Upper lobe of left lung (tissue), 6 donors: ENCODE results near the gene UBAC1. TPM values are rescaled to one million over a fixed set of nuclear protein-coding genes. Genes with fewer than 3 reads are reported as not detected.

Source experiments
- ATAC-seq, 2 donors: fragments of 200-7000 bp; cut with Tn5 transposase; one replicate each; pipeline ENCODE4 v1.9.1; 2022; ENCODE audit warnings: mild to moderate bottlenecking in 2 of 2, moderate library complexity in 2 of 2; ENCODE audit not compliant: low FRiP score in 2 of 2
- DNase-seq, 2 donors: peaks; one replicate each; pipeline ENCODE4 v3.0.0-alpha.2; 2019 to 2020
- H3K27ac ChIP-seq, 4 donors: fragments of 200-600 bp; sonication (generic); one replicate each; pipeline ENCODE4 v1.5.1; 2016 to 2019
- H3K27me3 ChIP-seq, 4 donors: fragments of 200-600 bp; sonication (generic); one replicate each; pipeline ENCODE4 v1.5.1; 2017 to 2019
- H3K36me3 ChIP-seq, 4 donors: fragments of 200-600 bp; sonication (generic); one replicate each; pipeline ENCODE4 v1.5.1; 2016 to 2019
- H3K4me1 ChIP-seq, 4 donors: fragments of 200-600 bp; sonication (generic); one replicate each; pipeline ENCODE4 v1.5.1; 2018 to 2019
- H3K4me3 ChIP-seq, 4 donors: fragments of 200-600 bp; sonication (generic); one replicate each; pipeline ENCODE4 v1.5.1; 2017 to 2019; ENCODE audit warnings: mild to moderate bottlenecking in 2 of 4, moderate library complexity in 1 of 4
- H3K9me3 ChIP-seq, 4 donors: fragments of 200-600 bp; sonication (generic); one replicate each; pipeline ENCODE4 v1.5.1; 2018 to 2019
- EP300 ChIP-seq, 4 donors: sonication (generic); formaldehyde crosslinking; IDR thresholded peaks; one replicate each; pipeline ENCODE4 v1.5.1; 2017; ENCODE audit warnings: antibody characterized with exemption in 4 of 4, control low read depth in 2 of 4
- POLR2A ChIP-seq, 4 donors: fragments of 450-650 bp; IDR thresholded peaks; one replicate each; pipeline ENCODE4 v1.5.1; 2016 to 2017; ENCODE audit warnings: antibody characterized with exemption in 4 of 4, mild to moderate bottlenecking in 2 of 4
- POLR2AphosphoS5 ChIP-seq, 2 donors: sonication (generic); formaldehyde crosslinking; IDR thresholded peaks; one replicate each; pipeline ENCODE4 v1.5.1; 2017; ENCODE audit warnings: antibody characterized with exemption in 2 of 2
- WGBS, 2 donors: methylation state at CpG; one replicate each; pipeline ENCODE4 v1.1.5; 2017 to 2018; 5-methylcytosine and 5-hydroxymethylcytosine counted together
- total RNA-seq, 6 donors: library from RNA; depleted of rRNA in 4 of 6; stranded (reverse); fragments of >200 nt in 4 of 6; gene quantifications; one replicate each; pipeline versions ENCODE4 v1.1.0 to v1.2.1, GENCODE V29; 2016 to 2021
- TF ChIP-seq, protein P1 (sequence below), 6 experiments: fragments of 450-650 bp in 4 of 6; fragments of 200-600 bp in 2 of 6; sonication (generic) in 2 of 6; IDR thresholded peaks; one replicate each; pipeline ENCODE4 v1.5.1; 2016 to 2019; ENCODE audit warnings: antibody characterized with exemption in 6 of 6
- donor health status: DM: no; HTN: no; CAD: no; lungs with moderate emphysema.
- donor health status: DM: no; HTN: yes; CAD: no; lungs with severe emphysema.

Gene UBAC1
- total RNA-seq, 6 donors from 2014 or later: 38.0 to 72.3 (median 49.3) TPM

DNA sequence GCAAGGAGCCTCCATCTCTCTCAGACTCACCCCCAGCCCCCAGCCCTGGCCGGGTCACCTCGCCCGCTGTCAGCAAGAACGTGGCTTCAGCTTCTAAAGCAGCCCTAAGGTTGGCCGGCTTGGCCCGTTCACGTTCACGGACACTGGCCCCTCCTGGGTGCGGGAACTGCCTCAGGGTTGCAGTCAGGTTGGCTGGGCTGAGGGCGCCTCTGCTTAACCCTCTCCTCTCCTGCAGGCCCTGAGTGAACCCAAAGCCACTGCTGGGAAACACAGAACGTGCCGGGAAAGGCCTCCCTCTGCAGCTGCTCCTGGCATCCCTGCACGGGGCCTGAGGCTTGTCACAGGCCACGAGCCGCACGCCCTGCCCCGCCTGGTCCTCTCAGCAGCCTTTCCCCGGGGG is 40.1 kb upstream of the UBAC1 start:
- Histone ChIP-seq H3K4me3 (no peak overlapping the region), H3K9me3 (no peaks in the 10 kb centered on the region), H3K36me3 (no peaks in the 10 kb centered on the region), H3K27ac (no peak overlapping the region), H3K4me1 (peaks cover 25 to 37% (median 29%) of the 10 kb centered on the region in 4 donors), H3K27me3 (no peaks in the 10 kb centered on the region)
- TF ChIP-seq, protein P1, sequence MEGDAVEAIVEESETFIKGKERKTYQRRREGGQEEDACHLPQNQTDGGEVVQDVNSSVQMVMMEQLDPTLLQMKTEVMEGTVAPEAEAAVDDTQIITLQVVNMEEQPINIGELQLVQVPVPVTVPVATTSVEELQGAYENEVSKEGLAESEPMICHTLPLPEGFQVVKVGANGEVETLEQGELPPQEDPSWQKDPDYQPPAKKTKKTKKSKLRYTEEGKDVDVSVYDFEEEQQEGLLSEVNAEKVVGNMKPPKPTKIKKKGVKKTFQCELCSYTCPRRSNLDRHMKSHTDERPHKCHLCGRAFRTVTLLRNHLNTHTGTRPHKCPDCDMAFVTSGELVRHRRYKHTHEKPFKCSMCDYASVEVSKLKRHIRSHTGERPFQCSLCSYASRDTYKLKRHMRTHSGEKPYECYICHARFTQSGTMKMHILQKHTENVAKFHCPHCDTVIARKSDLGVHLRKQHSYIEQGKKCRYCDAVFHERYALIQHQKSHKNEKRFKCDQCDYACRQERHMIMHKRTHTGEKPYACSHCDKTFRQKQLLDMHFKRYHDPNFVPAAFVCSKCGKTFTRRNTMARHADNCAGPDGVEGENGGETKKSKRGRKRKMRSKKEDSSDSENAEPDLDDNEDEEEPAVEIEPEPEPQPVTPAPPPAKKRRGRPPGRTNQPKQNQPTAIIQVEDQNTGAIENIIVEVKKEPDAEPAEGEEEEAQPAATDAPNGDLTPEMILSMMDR (IDR thresholded peaks at IDR 0.05): no peak
- TF ChIP-seq EP300 (IDR thresholded peaks at IDR 0.05): no peak
- no peak for TF ChIP-seq POLR2AphosphoS5 (IDR thresholded peaks at IDR 0.05)
- TF ChIP-seq POLR2A (IDR thresholded peaks at IDR 0.05): no peak
- WGBS, 2 donors: 76 to 87% methylated on average over 8 to 18 of the region's 18 CpGs
- ATAC-seq (no peak), DNase-seq (peak in 1 of 2 donors; percentile 75)

GRCh38 chr9:135998410-135999071 is 37.4 kb upstream of the UBAC1 start:
- Histone ChIP-seq H3K27ac (peak overlapping the region in 1 of 4 donors; percentile 53), H3K27me3 (no peaks in the 10 kb centered on the region), H3K36me3 (no peaks in the 10 kb centered on the region), H3K9me3 (no peaks in the 10 kb centered on the region), H3K4me1 (peaks cover 23 to 42% (median 34%) of the 10 kb centered on the region in 4 donors), H3K4me3 (no peak overlapping the region)
- ATAC-seq (no peak), DNase-seq (peak in 1 of 2 donors; percentile 58)
- 87% methylated on average over 6 to 16 of the region's 16 CpGs for WGBS, 2 donors
- TF ChIP-seq EP300 (IDR thresholded peaks at IDR 0.05) (no peak), POLR2AphosphoS5 (IDR thresholded peaks at IDR 0.05) (no peak), POLR2A (IDR thresholded peaks at IDR 0.05) (no peak)
- TF ChIP-seq, protein P1 (IDR thresholded peaks at IDR 0.05): no peak

DNA sequence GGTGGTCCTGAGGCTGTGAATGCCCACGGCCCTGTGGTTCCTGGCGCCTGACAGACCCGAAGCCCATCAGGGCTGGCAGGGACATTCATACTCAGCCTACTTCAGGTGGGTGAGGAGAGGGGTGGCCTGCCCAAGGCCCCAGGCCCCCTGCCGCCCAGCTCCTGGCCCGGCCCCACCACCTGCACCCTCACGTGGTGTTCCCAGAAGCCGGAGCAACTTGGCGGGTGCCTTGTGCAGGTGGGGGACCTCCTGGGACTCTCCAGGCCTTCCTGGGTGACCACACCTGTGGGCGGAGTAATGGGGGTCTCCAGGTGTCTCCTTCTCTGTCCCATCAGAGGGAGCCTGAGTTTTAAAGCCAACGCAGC is 36.8 kb upstream of the UBAC1 start:
- TF ChIP-seq, protein P1 (IDR thresholded peaks at IDR 0.05): no peak
- no peak for TF ChIP-seq POLR2A (IDR thresholded peaks at IDR 0.05)
- TF ChIP-seq EP300 (IDR thresholded peaks at IDR 0.05): no peak
- TF ChIP-seq POLR2AphosphoS5 (IDR thresholded peaks at IDR 0.05): no peak
- peak overlapping the region in 2 of 4 donors; percentile 35 to 53 for H3K27ac ChIP-seq
- peak in 1 of 2 donors; percentile 53 for DNase-seq
- ATAC-seq: no peak
- no peaks in the 10 kb centered on the region for H3K9me3 ChIP-seq
- no peaks in the 10 kb centered on the region for H3K36me3 ChIP-seq
- no peak overlapping the region for H3K4me3 ChIP-seq
- H3K27me3 ChIP-seq: no peaks in the 10 kb centered on the region
- WGBS, 2 donors: 79 to 82% methylated on average over 2 to 10 of the region's 10 CpGs
- H3K4me1 ChIP-seq: peaks cover 23 to 42% (median 34%) of the 10 kb centered on the region in 4 donors

- DNase-seq: peak in 1 of 2 donors; percentile 62
- no peak overlapping the region for H3K4me3 ChIP-seq
Observed at GRCh38 chr9:135997090-135998015, 36.2 kb upstream of the UBAC1 start.

More at GRCh38 chr9:135997090-135998015, 36.2 kb upstream of the UBAC1 start:
- no peaks in the 10 kb centered on the region for H3K9me3 ChIP-seq
- peak overlapping the region in 2 of 4 donors; percentile 35 to 53 for H3K27ac ChIP-seq
- no peaks in the 10 kb centered on the region for H3K36me3 ChIP-seq
- ATAC-seq: no peak
- no peaks in the 10 kb centered on the region for H3K27me3 ChIP-seq
- no peak for TF ChIP-seq POLR2A (IDR thresholded peaks at IDR 0.05)
- TF ChIP-seq EP300 (IDR thresholded peaks at IDR 0.05): no peak
- no peak for TF ChIP-seq POLR2AphosphoS5 (IDR thresholded peaks at IDR 0.05)
- TF ChIP-seq, protein P1 (IDR thresholded peaks at IDR 0.05): no peak
- peaks cover 24 to 42% (median 37%) of the 10 kb centered on the region in 4 donors for H3K4me1 ChIP-seq
- WGBS, 2 donors: 64 to 81% methylated on average over 28 to 34 of the region's 34 CpGs
